Upper lobe of right lung (tissue), 1 donor: ENCODE measurements around the gene NPAS1. TPM values are rescaled to one million over a fixed set of nuclear protein-coding genes. Genes with fewer than 3 reads are reported as not detected.

Experiments
- ATAC-seq: fragments of 200-7000 bp; cut with Tn5 transposase; one replicate; pipeline ENCODE4 v1.9.1; 2020; ENCODE audit warnings: mild to moderate bottlenecking, moderate library complexity
- DNase-seq: peaks from one replicate; pipeline ENCODE4 v3.0.0-alpha.2; 2020
- H3K27ac ChIP-seq: fragments of 200-600 bp; one replicate; pipeline ENCODE4 v1.8.0; 2022
- H3K27me3 ChIP-seq: fragments of 200-600 bp; one replicate; pipeline ENCODE4 v1.8.0; 2022; ENCODE audit warnings: mild to moderate bottlenecking
- H3K36me3 ChIP-seq: fragments of 200-600 bp; one replicate; pipeline ENCODE4 v1.8.0; 2022
- H3K4me1 ChIP-seq: fragments of 200-600 bp; one replicate; pipeline ENCODE4 v1.8.0; 2022
- H3K4me3 ChIP-seq: fragments of 200-600 bp; one replicate; pipeline ENCODE4 v1.8.0; 2022; ENCODE audit warnings: mild to moderate bottlenecking
- H3K9me3 ChIP-seq: fragments of 200-600 bp; one replicate; pipeline ENCODE4 v1.8.0; 2022
- CTCF ChIP-seq: fragments of 200-600 bp; IDR thresholded peaks from one replicate; pipeline ENCODE4 v1.8.0; 2022; ENCODE audit warnings: antibody characterized with exemption
- intact Hi-C: fragments of 100-400 bp; cut with DNase I; formaldehyde crosslinking; loops from one replicate; pipeline ENCODE4 v1.11.0; 2022
- total RNA-seq: library from RNA; stranded (reverse); fragmentation: NEBNext Ultra II Directional; extraction: Animal tissue kit (Norgen Biotek cat#: 25700); gene quantifications from one replicate; pipeline ENCODE4 v1.2.1, GENCODE V29; 2021
- donor health status: DM: no; HTN: yes; CAD: no; lungs with severe emphysema.

NPAS1 gene
- total RNA-seq, 1 donor from 2014 or later, result 1.3 TPM

- ATAC-seq (no peak), DNase-seq (no peak)
- intact Hi-C loops, result no loop called here
- Histone ChIP-seq H3K4me1 (peaks cover 6% of the 10 kb centered on the region), H3K9me3 (no peaks in the 10 kb centered on the region), H3K36me3 (no peaks in the 10 kb centered on the region), H3K27ac (no peak overlapping the region), H3K4me3 (no peak overlapping the region), H3K27me3 (no peaks in the 10 kb centered on the region)
- no peak for TF ChIP-seq CTCF
These were observed 21.2 kb downstream of the NPAS1 start for GRCh38 chr19:47040869-47041268.

GRCh38 chr19:47044946-47045866 lies 25.6 kb downstream of the NPAS1 start:
- TF ChIP-seq CTCF, result no peak
- no peak for DNase-seq
- intact Hi-C loops, result no loop called here
- Histone ChIP-seq H3K4me1 (peaks cover 10% of the 10 kb centered on the region), H3K27me3 (no peaks in the 10 kb centered on the region), H3K27ac (no peak overlapping the region), H3K36me3 (no peaks in the 10 kb centered on the region), H3K4me3 (no peak overlapping the region), H3K9me3 (no peaks in the 10 kb centered on the region)
- no peak for ATAC-seq

GRCh38 chr19:47045867-47046470 lies 26.3 kb downstream of the NPAS1 start:
- no peak overlapping the region for H3K4me3 ChIP-seq
- ATAC-seq (no peak), DNase-seq (no peak)
- peaks cover 10% of the 10 kb centered on the region for H3K4me1 ChIP-seq
- H3K27me3 ChIP-seq, result no peaks in the 10 kb centered on the region
- no peaks in the 10 kb centered on the region for H3K9me3 ChIP-seq
- intact Hi-C loops, result no loop called here
- TF ChIP-seq CTCF, result no peak
- no peak overlapping the region for H3K27ac ChIP-seq
- no peaks in the 10 kb centered on the region for H3K36me3 ChIP-seq

DNA sequence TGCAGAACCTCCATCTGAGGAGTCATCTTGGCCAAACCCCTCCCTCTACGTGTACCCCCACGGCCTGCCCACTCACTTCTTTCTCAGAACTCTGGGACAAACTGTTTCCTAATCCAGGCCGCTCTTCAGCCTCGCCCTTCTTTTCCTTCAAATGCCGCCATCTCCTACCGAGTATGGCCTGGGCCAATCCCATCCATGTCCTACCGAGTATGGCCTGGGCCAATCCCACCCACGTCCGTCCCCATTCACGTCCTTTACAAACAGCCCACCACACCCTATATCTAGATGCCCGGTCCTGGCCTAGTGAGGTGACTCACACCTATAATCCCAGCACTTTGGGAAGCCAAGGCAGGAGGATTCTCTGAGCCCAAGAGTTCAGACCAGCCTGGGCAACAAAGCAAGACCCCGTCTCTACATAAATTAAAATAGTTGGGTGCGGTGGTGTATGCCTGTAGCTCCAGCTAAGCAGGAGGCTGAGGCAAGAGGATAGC lies 27.7 kb downstream of the NPAS1 start:
- no peaks in the 10 kb centered on the region for H3K36me3 ChIP-seq
- TF ChIP-seq CTCF, result no peak
- DNase-seq, result no peak
- intact Hi-C loops, result no loop called here
- peaks cover 10% of the 10 kb centered on the region for H3K4me1 ChIP-seq
- H3K27ac ChIP-seq, result no peak overlapping the region
- H3K4me3 ChIP-seq, result peak overlapping the region; percentile 99
- no peaks in the 10 kb centered on the region for H3K27me3 ChIP-seq
- no peak for ATAC-seq
- H3K9me3 ChIP-seq, result no peaks in the 10 kb centered on the region

DNA sequence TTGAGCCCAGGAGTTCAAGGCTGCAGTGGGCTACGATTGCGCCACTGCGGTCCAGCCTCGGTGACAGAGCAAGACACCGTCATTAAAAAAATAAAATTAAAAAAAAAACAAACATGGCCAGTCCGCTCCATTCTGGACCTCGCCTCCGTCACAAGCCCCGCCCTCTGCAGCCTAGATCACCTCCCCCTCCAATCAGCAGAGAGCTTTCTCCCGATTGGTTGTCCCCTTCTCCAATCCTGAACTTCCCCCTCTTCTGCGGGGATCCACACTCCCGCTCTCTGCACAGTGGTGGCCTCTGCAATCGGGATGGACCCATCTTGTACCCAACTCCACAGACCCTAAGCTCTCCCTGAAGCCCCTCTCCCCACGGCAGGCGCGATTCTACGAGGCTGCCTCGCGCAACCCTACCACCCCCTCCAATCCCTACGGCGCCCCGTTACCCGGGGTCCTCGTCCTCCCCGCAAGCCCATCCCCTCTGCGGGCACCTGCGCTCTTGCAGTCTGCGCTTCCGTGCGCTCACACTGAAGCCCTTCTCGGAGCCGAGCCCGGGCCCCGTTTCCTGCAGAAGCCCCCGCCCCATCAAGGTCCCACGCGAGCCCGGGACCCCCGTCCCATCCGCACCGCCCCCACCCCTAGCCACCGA lies 28.2 kb downstream of the NPAS1 start:
- Histone ChIP-seq H3K9me3 (no peaks in the 10 kb centered on the region), H3K27me3 (no peaks in the 10 kb centered on the region), H3K27ac (peak overlapping the region; percentile 85), H3K4me1 (peaks cover 10% of the 10 kb centered on the region), H3K36me3 (no peaks in the 10 kb centered on the region), H3K4me3 (peak overlapping the region; percentile 99)
- TF ChIP-seq CTCF, result no peak
- ATAC-seq, result peak; percentile 88
- DNase-seq, result peak; percentile 90
- intact Hi-C loops, result no loop called here
